HG03095 (cell line): Measurements from ENCODE around the gene TMEM41B.

Source experiments
- ATAC-seq: cut with Tn5 transposase; IDR thresholded peaks from one replicate; pipeline ENCODE4 v1.9.1; 2021; ENCODE audit warnings: moderate library complexity; ENCODE audit not compliant: unreplicated experiment

The TMEM41B gene

GRCh38 chr11:9310485-9311090 is 3.8 kb downstream of the TMEM41B start:
- no peak for ATAC-seq

GRCh38 chr11:9304178-9304577 is 10.2 kb downstream of the TMEM41B start:
- no peak for ATAC-seq

GRCh38 chr11:9302448-9302847 is 11.9 kb downstream of the TMEM41B start:
- ATAC-seq, result no peak

GRCh38 chr11:9301720-9302119 is 12.7 kb downstream of the TMEM41B start:
- no peak for ATAC-seq

- no peak for ATAC-seq
These were observed 20.7 kb downstream of the TMEM41B start for GRCh38 chr11:9293646-9294045.

GRCh38 chr11:9285850-9286587 is 28.4 kb downstream of the TMEM41B start:
- ATAC-seq, result no peak

GRCh38 chr11:9280655-9281301 is 33.6 kb downstream of the TMEM41B start:
- ATAC-seq, result peak; percentile 95

- no peak for ATAC-seq
These were observed 37.2 kb downstream of the TMEM41B start for GRCh38 chr11:9277176-9277575.

GRCh38 chr11:9276571-9276970 is 37.8 kb downstream of the TMEM41B start:
- no peak for ATAC-seq

- ATAC-seq, result no peak
These were observed 39.7 kb downstream of the TMEM41B start for GRCh38 chr11:9274499-9275258.

- ATAC-seq, result no peak
These were observed 40.7 kb downstream of the TMEM41B start for GRCh38 chr11:9273376-9274336.

GRCh38 chr11:9269492-9270013 is 44.8 kb downstream of the TMEM41B start:
- ATAC-seq, result no peak

- no peak for ATAC-seq
These were observed 46.7 kb downstream of the TMEM41B start for GRCh38 chr11:9267680-9268079.

- ATAC-seq, result no peak
These were observed 47.5 kb downstream of the TMEM41B start for GRCh38 chr11:9266926-9267325.

- ATAC-seq, result no peak
These were observed 48.2 kb downstream of the TMEM41B start for GRCh38 chr11:9266132-9266736.

GRCh38 chr11:9265211-9266131 is 48.9 kb downstream of the TMEM41B start, which contains the start of gene DENND5A:
DENND5A (minus strand) TSS chr11:9265350; CDS start chr11:9265069, 281 bp downstream.
- ATAC-seq, result peak; percentile 43

- ATAC-seq, result peak; percentile 12
These were observed 49.8 kb downstream of the TMEM41B start for GRCh38 chr11:9264316-9265210.
